Measurements from ENCODE around the gene SLC7A7. TPM values are rescaled to one million over a fixed set of nuclear protein-coding genes. Genes with fewer than 3 reads are reported as not detected.

The SLC7A7 gene
- total RNA-seq, 1 donor from 2014 or later: 157 TPM

- H3K4me3 ChIP-seq: no peak overlapping the region
- peaks cover 56% of the 10 kb centered on the region for H3K36me3 ChIP-seq
- no peaks in the 10 kb centered on the region for H3K27me3 ChIP-seq (ENCODE audit: low read depth)
- peak; percentile 31 for DNase-seq
- no peaks in the 10 kb centered on the region for H3K9me3 ChIP-seq
- H3K4me1 ChIP-seq: peaks cover 40% of the 10 kb centered on the region
- intact Hi-C loops (cut with DNase I): no loop called here
- H3K27ac ChIP-seq: no peak overlapping the region
- no peak for TF ChIP-seq CTCF (IDR thresholded peaks at IDR 0.05)
- ATAC-seq: no peak
Measured at GRCh38 chr14:22841311-22841710, 26.1 kb upstream of the SLC7A7 start.

GRCh38 chr14:22839159-22839779, 24.0 kb upstream of the SLC7A7 start:
- Histone ChIP-seq H3K27me3 (ENCODE audit: low read depth) (no peaks in the 10 kb centered on the region), H3K36me3 (peaks cover 44% of the 10 kb centered on the region), H3K9me3 (no peaks in the 10 kb centered on the region), H3K27ac (peak overlapping the region; percentile 93), H3K4me3 (peak overlapping the region; percentile 87), H3K4me1 (peaks cover 38% of the 10 kb centered on the region)
- DNase-seq (peak; percentile 41), ATAC-seq (no peak)
- intact Hi-C loops (cut with DNase I): no loop called here
- TF ChIP-seq CTCF (IDR thresholded peaks at IDR 0.05): no peak

GRCh38 chr14:22838631-22839041, 23.4 kb upstream of the SLC7A7 start:
- Histone ChIP-seq H3K4me1 (peaks cover 38% of the 10 kb centered on the region), H3K9me3 (no peaks in the 10 kb centered on the region), H3K4me3 (peak overlapping the region; percentile 87), H3K36me3 (peaks cover 44% of the 10 kb centered on the region), H3K27ac (peak overlapping the region; percentile 93), H3K27me3 (ENCODE audit: low read depth) (no peaks in the 10 kb centered on the region)
- peak in 1 of 2 donors; percentile 7 for ATAC-seq
- intact Hi-C loops (cut with DNase I): no loop called here
- TF ChIP-seq CTCF (IDR thresholded peaks at IDR 0.05): no peak
- peak; percentile 46 for DNase-seq

GRCh38 chr14:22837750-22838538, 22.7 kb upstream of the SLC7A7 start:
- Histone ChIP-seq H3K4me1 (peaks cover 38% of the 10 kb centered on the region), H3K27me3 (ENCODE audit: low read depth) (no peaks in the 10 kb centered on the region), H3K36me3 (peaks cover 44% of the 10 kb centered on the region), H3K27ac (peak overlapping the region; percentile 93), H3K9me3 (no peaks in the 10 kb centered on the region), H3K4me3 (peak overlapping the region; percentile 87)
- TF ChIP-seq CTCF (IDR thresholded peaks at IDR 0.05): no peak
- ATAC-seq: peak; percentile 52 to 71
- intact Hi-C loops (cut with DNase I): no loop called here
- DNase-seq: peak; percentile 46

GRCh38 chr14:22837114-22837749, 22.0 kb upstream of the SLC7A7 start:
- intact Hi-C loops (cut with DNase I): no loop called here
- DNase-seq (peak; percentile 72), ATAC-seq (peak; percentile 80 to 91)
- no peaks in the 10 kb centered on the region for H3K27me3 ChIP-seq (ENCODE audit: low read depth)
- H3K4me1 ChIP-seq: peaks cover 38% of the 10 kb centered on the region
- H3K36me3 ChIP-seq: peaks cover 38% of the 10 kb centered on the region
- H3K27ac ChIP-seq: peak overlapping the region; percentile 93
- no peak for TF ChIP-seq CTCF (IDR thresholded peaks at IDR 0.05)
- H3K4me3 ChIP-seq: peak overlapping the region; percentile 87
- no peaks in the 10 kb centered on the region for H3K9me3 ChIP-seq

Measured in lower lobe of right lung (tissue), 2 donors.